GM20000 (cell line): Measurements from ENCODE around the gene DMD.

Experiments
- DNase-seq: peaks from one replicate; pipeline ENCODE4 v3.0.0; 2012; ENCODE audit warnings: low spot score
- CTCF ChIP-seq: IDR thresholded peaks from 2 replicates; pipeline ENCODE4 v1.5.1; 2012; ENCODE audit warnings: mild to moderate bottlenecking, control low read depth; ENCODE audit errors: extremely low read depth, missing control alignments

Gene DMD

GRCh38 chrX:32937043-32937442, 274.3 kb downstream of the DMD start:
- no peak for DNase-seq
- TF ChIP-seq CTCF: no peak

- TF ChIP-seq CTCF: no peak
- DNase-seq: no peak
These were observed 277.8 kb downstream of the DMD start for GRCh38 chrX:32933548-32933947.

- no peak for TF ChIP-seq CTCF
- DNase-seq: no peak
These were observed 282.3 kb downstream of the DMD start for GRCh38 chrX:32929040-32929439.

GRCh38 chrX:32896088-32896487, 315.3 kb downstream of the DMD start:
- no peak for DNase-seq
- no peak for TF ChIP-seq CTCF

- DNase-seq: no peak
These were observed 316.7 kb downstream of the DMD start for GRCh38 chrX:32894679-32895078.

GRCh38 chrX:32893751-32894150, 317.6 kb downstream of the DMD start:
- TF ChIP-seq CTCF: no peak
- no peak for DNase-seq

More at GRCh38 chrX:32894679-32895078, 316.7 kb downstream of the DMD start:
- no peak for TF ChIP-seq CTCF

- DNase-seq: no peak
- no peak for TF ChIP-seq CTCF
These were observed 333.8 kb downstream of the DMD start for GRCh38 chrX:32877592-32877991.

GRCh38 chrX:32874839-32875238, 336.5 kb downstream of the DMD start:
- no peak for DNase-seq
- TF ChIP-seq CTCF: no peak
